Eye (tissue), 1 donor: ENCODE data around the gene RIT2.

Experiments
- DNase-seq: peaks from one replicate; pipeline ENCODE4 v3.0.0-alpha.2; 2015

RIT2 gene

GRCh38 chr18:43080671-43081070 is 34.8 kb downstream of the RIT2 start:
- DNase-seq = no peak

GRCh38 chr18:43079422-43079821 is 36.1 kb downstream of the RIT2 start:
- DNase-seq = no peak

GRCh38 chr18:43078478-43079092 is 36.9 kb downstream of the RIT2 start:
- peak; percentile 12 for DNase-seq

GRCh38 chr18:43077510-43078308 is 37.8 kb downstream of the RIT2 start:
- DNase-seq = no peak

GRCh38 chr18:43073771-43074170 is 41.7 kb downstream of the RIT2 start:
- DNase-seq = no peak

GRCh38 chr18:43068781-43069180 is 46.7 kb downstream of the RIT2 start:
- no peak for DNase-seq

GRCh38 chr18:43067570-43067969 is 47.9 kb downstream of the RIT2 start:
- DNase-seq = no peak

- no peak for DNase-seq
Measured at GRCh38 chr18:43061816-43062215, 53.7 kb downstream of the RIT2 start.

GRCh38 chr18:43061318-43061717 is 54.2 kb downstream of the RIT2 start:
- DNase-seq = no peak

GRCh38 chr18:43060020-43060419 is 55.5 kb downstream of the RIT2 start:
- DNase-seq = no peak

GRCh38 chr18:43054815-43055519 is 60.5 kb downstream of the RIT2 start:
- no peak for DNase-seq

GRCh38 chr18:43049021-43049420 is 66.5 kb downstream of the RIT2 start:
- no peak for DNase-seq

- DNase-seq = no peak
Measured at GRCh38 chr18:43046322-43046721, 69.2 kb downstream of the RIT2 start.

- DNase-seq = no peak
Measured at GRCh38 chr18:43043626-43044025, 71.9 kb downstream of the RIT2 start.

- no peak for DNase-seq
Measured at GRCh38 chr18:43040281-43040680, 75.2 kb downstream of the RIT2 start.

GRCh38 chr18:43034683-43035500 is 80.6 kb downstream of the RIT2 start:
- peak; percentile 23 for DNase-seq

- DNase-seq = no peak
Measured at GRCh38 chr18:43031169-43031568, 84.3 kb downstream of the RIT2 start.

GRCh38 chr18:43029414-43029813 is 86.1 kb downstream of the RIT2 start:
- DNase-seq = no peak

- DNase-seq = no peak
Measured at GRCh38 chr18:43022874-43023273, 92.6 kb downstream of the RIT2 start.

GRCh38 chr18:43017622-43018021 is 97.9 kb downstream of the RIT2 start:
- no peak for DNase-seq

- no peak for DNase-seq
Measured at GRCh38 chr18:43013486-43013885, 102.0 kb downstream of the RIT2 start.

GRCh38 chr18:43012951-43013350 is 102.5 kb downstream of the RIT2 start:
- no peak for DNase-seq

- no peak for DNase-seq
Measured at GRCh38 chr18:43010611-43011010, 104.9 kb downstream of the RIT2 start.
